ENCODE measurements around the gene RBP3. TPM values are rescaled to one million over a fixed set of nuclear protein-coding genes. Genes with fewer than 3 reads are reported as not detected.

Gene RBP3
- polyA plus RNA-seq, 3 donors, result not detected

DNA sequence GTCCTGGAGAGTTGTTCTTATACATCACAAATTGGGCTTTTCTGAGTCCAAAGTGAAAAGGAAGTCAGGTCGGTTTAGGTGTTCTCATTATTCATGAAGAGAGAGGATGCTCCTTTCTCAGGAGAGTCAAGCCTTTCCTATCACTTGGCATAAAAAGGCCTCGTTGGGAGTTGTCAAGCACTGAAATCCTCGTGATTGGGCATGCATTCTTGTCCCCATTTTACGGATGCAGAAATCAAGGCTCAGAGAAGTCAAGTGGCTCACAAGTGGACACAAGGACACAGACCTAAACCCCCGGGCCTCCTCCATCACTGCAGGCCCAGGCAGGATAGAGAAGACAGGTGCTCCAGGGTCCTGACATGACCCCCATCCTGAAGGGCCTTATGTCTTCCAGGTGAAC lies 8.5 kb downstream of the RBP3 start:
- intact Hi-C loops (cut with micrococcal nuclease), result no loop called here
- Histone ChIP-seq H3K4me1 (ENCODE audit: control insufficient read depth in 1 of 2, insufficient read depth in 2 of 2, low read length in 2 of 2) (no peaks in the 10 kb centered on the region), H3K36me3 (replicated peaks in 1 of 2; ENCODE audit: control insufficient read depth in 1 of 2, insufficient read depth in 2 of 2, low read length in 2 of 2) (no peaks in the 10 kb centered on the region), H3K27me3 (ENCODE audit: control insufficient read depth in 2 of 2, insufficient read depth in 2 of 2, low read length in 2 of 2) (no peaks in the 10 kb centered on the region), H2AFZ (ENCODE audit: insufficient read depth, low read depth, low read length, poor library complexity, severe bottlenecking) (no peak overlapping the region), H3K27ac (ENCODE audit: low read depth in 1 of 2, low read length in 2 of 2) (no peak overlapping the region), H3K9me3 (replicated peaks in 1 of 2; ENCODE audit: control insufficient read depth in 1 of 2, insufficient read depth in 1 of 2, low read length in 2 of 2) (no peaks in the 10 kb centered on the region), H3K4me2 (replicated peaks; ENCODE audit: extremely low read depth, low read length, poor library complexity, severe bottlenecking) (no peak overlapping the region), H3K4me3 (replicated peaks in 1 of 3; ENCODE audit: low read depth in 2 of 3, low read length in 3 of 3) (no peak overlapping the region), H3K9ac (ENCODE audit: insufficient read depth, low read length, poor library complexity, severe bottlenecking) (no peak overlapping the region), H4K20me1 (ENCODE audit: insufficient read depth, low read length) (no peaks in the 10 kb centered on the region), H3K79me2 (ENCODE audit: insufficient read depth, low read length) (no peaks in the 10 kb centered on the region)
- DNase-seq, result no peak
- TF ChIP-seq CTCF (IDR thresholded peaks at IDR 0.05), result no peak
- H3K36me3 Mint-ChIP-seq, result no peaks in the 10 kb centered on the region
- peak overlapping the region in 1 of 7 donors; percentile 37 for H3K27ac Mint-ChIP-seq
- whole genome bisulfite sequencing (ENCODE audit: insufficient coverage), result 92% methylated on average over 4 of the region's 5 CpGs
- no peaks in the 10 kb centered on the region for H3K9me3 Mint-ChIP-seq
- H3K27me3 Mint-ChIP-seq (ENCODE audit: low read depth in 3 of 3), result peaks cover 0 to 1% (median 0%) of the 10 kb centered on the region in 3 donors
- H3K4me1 Mint-ChIP-seq, result no peaks in the 10 kb centered on the region
- no peak overlapping the region for H3K4me3 Mint-ChIP-seq

GRCh38 chr10:47357131-47357582 lies 9.0 kb downstream of the RBP3 start:
- Histone ChIP-seq H3K4me3 (replicated peaks in 1 of 3; ENCODE audit: low read depth in 2 of 3, low read length in 3 of 3) (no peak overlapping the region), H3K4me1 (ENCODE audit: control insufficient read depth in 1 of 2, insufficient read depth in 2 of 2, low read length in 2 of 2) (no peaks in the 10 kb centered on the region), H3K9me3 (replicated peaks in 1 of 2; ENCODE audit: control insufficient read depth in 1 of 2, insufficient read depth in 1 of 2, low read length in 2 of 2) (no peaks in the 10 kb centered on the region), H3K36me3 (replicated peaks in 1 of 2; ENCODE audit: control insufficient read depth in 1 of 2, insufficient read depth in 2 of 2, low read length in 2 of 2) (no peaks in the 10 kb centered on the region), H2AFZ (ENCODE audit: insufficient read depth, low read depth, low read length, poor library complexity, severe bottlenecking) (no peak overlapping the region), H3K79me2 (ENCODE audit: insufficient read depth, low read length) (no peaks in the 10 kb centered on the region), H4K20me1 (ENCODE audit: insufficient read depth, low read length) (no peaks in the 10 kb centered on the region), H3K9ac (ENCODE audit: insufficient read depth, low read length, poor library complexity, severe bottlenecking) (no peak overlapping the region), H3K27me3 (ENCODE audit: control insufficient read depth in 2 of 2, insufficient read depth in 2 of 2, low read length in 2 of 2) (no peaks in the 10 kb centered on the region), H3K27ac (ENCODE audit: low read depth in 1 of 2, low read length in 2 of 2) (no peak overlapping the region), H3K4me2 (replicated peaks; ENCODE audit: extremely low read depth, low read length, poor library complexity, severe bottlenecking) (no peak overlapping the region)
- H3K27me3 Mint-ChIP-seq (ENCODE audit: low read depth in 3 of 3), result peaks cover 0 to 1% (median 0%) of the 10 kb centered on the region in 3 donors
- WGBS (ENCODE audit: insufficient coverage), result 93% methylated on average over 6 of the region's 12 CpGs
- H3K4me1 Mint-ChIP-seq, result no peaks in the 10 kb centered on the region
- intact Hi-C loops (cut with micrococcal nuclease), result no loop called here
- no peak for TF ChIP-seq CTCF (IDR thresholded peaks at IDR 0.05)
- H3K9me3 Mint-ChIP-seq, result no peaks in the 10 kb centered on the region
- no peaks in the 10 kb centered on the region for H3K36me3 Mint-ChIP-seq
- no peak for DNase-seq
- H3K4me3 Mint-ChIP-seq, result no peak overlapping the region
- H3K27ac Mint-ChIP-seq, result peak overlapping the region in 1 of 7 donors; percentile 37
